ENCODE results near the gene MORC3.

GRCh38 chr21:36350282-36350910 lies 30.4 kb downstream of the MORC3 start:
- TF ChIP-seq POLR2AphosphoS5 (IDR thresholded peaks at IDR 0.05) (no peak), CTCF (IDR thresholded peaks at IDR 0.05) (no peak), EP300 (IDR thresholded peaks at IDR 0.05) (no peak), POLR2A (IDR thresholded peaks at IDR 0.05) (no peak)
